PC-9 (cell line): ENCODE results near the gene RELB. TPM values are rescaled to one million over a fixed set of nuclear protein-coding genes. Genes with fewer than 3 reads are reported as not detected.

Source experiments
- BruUV-seq: library from RNA; stranded (reverse); fragments of 400-500 nt; replicated peaks from 2 replicates; lab custom pipeline; 2021; lab: Mats Ljungman, UMichigan
- CTCF ChIA-PET: fragments of 300-600 bp; sonication (Branson Sonifier 250); formaldehyde crosslinking; loops from one replicate; lab custom pipeline; 2022; ENCODE audit warnings: antibody characterized with exemption; lab: Charles Lee
- POLR2A ChIA-PET: fragments of 300-600 bp; sonication (Branson Sonifier 250); formaldehyde crosslinking; loops from one replicate; lab custom pipeline; 2022; ENCODE audit warnings: antibody characterized with exemption; ENCODE audit not compliant: unreplicated experiment; lab: Charles Lee
- DNase-seq, 2 experiments: peaks; one replicate each; pipeline versions ENCODE4 v3.0.0 to v3.0.0-alpha.2; 2015 to 2022; ENCODE audit warnings: mixed read lengths in 1 of 2
- H2AFZ ChIP-seq: fragments of 200-600 bp; sonication (generic); 2 replicates; pipeline ENCODE4 v1.8.1; 2017; ENCODE audit warnings: antibody characterized with exemption
- H3F3A ChIP-seq: fragments of 200-600 bp; sonication (generic); 2 replicates; pipeline ENCODE4 v1.8.1; 2017; ENCODE audit warnings: antibody characterized with exemption, mild to moderate bottlenecking, low read depth; ENCODE audit not compliant: insufficient read depth
- H3K27ac ChIP-seq: fragments of 200-600 bp; sonication (generic); 2 replicates; pipeline ENCODE4 v1.6.1; 2016; ENCODE audit warnings: mixed run types
- H3K27me3 ChIP-seq: fragments of 200-600 bp; sonication (generic); 2 replicates; pipeline ENCODE4 v1.6.1; 2016; ENCODE audit warnings: low read depth, mixed run types; ENCODE audit not compliant: insufficient read depth
- H3K36me3 ChIP-seq: fragments of 200-600 bp; sonication (generic); 2 replicates; pipeline ENCODE4 v1.6.1; 2016; ENCODE audit warnings: low read depth, mixed run types
- H3K4me1 ChIP-seq: fragments of 200-600 bp; sonication (generic); replicated peaks from 2 replicates; pipeline ENCODE4 v1.6.1; 2016; ENCODE audit warnings: mixed run types; ENCODE audit not compliant: insufficient read depth
- H3K4me2 ChIP-seq: fragments of 200-600 bp; sonication (generic); 2 replicates; pipeline ENCODE4 v1.6.1; 2017; ENCODE audit warnings: mixed run types
- H3K4me3 ChIP-seq: fragments of 200-600 bp; sonication (generic); 2 replicates; pipeline ENCODE4 v1.6.1; 2016; ENCODE audit warnings: mixed run types
- H3K79me2 ChIP-seq: fragments of 200-600 bp; sonication (generic); 2 replicates; pipeline ENCODE4 v1.6.1; 2017; ENCODE audit warnings: low read depth, mixed run types
- H3K9me2 ChIP-seq: fragments of 200-600 bp; sonication (generic); 2 replicates; pipeline ENCODE4 v1.8.1; 2017; ENCODE audit warnings: mild to moderate bottlenecking; ENCODE audit not compliant: insufficient read depth
- H3K9me3 ChIP-seq: fragments of 200-600 bp; sonication (generic); 2 replicates; pipeline ENCODE4 v1.8.1; 2016; ENCODE audit warnings: low read depth; ENCODE audit not compliant: insufficient read depth
- H4K20me1 ChIP-seq: fragments of 200-600 bp; sonication (generic); 2 replicates; pipeline ENCODE4 v1.8.1; 2017; ENCODE audit not compliant: insufficient read depth
- CTCF ChIP-seq: fragments of 200-600 bp; sonication (generic); conservative IDR thresholded peaks from 2 replicates; pipeline ENCODE4 v1.6.1; 2017; ENCODE audit warnings: mixed run types, antibody characterized with exemption, mild to moderate bottlenecking, moderate library complexity
- EZH2 ChIP-seq: fragments of 200-600 bp; sonication (generic); IDR thresholded peaks from 2 replicates; pipeline ENCODE4 v1.8.0; 2017; ENCODE audit warnings: antibody characterized with exemption, low read depth
- intact Hi-C: fragments of 100-400 bp; cut with micrococcal nuclease; formaldehyde crosslinking; loops from one replicate; pipeline ENCODE4 v1.10.0; 2022; ENCODE audit not compliant: unreplicated experiment
- total RNA-seq: library from RNA; stranded (reverse); gene quantifications from 2 replicates; pipeline ENCODE4 v1.2.3, GENCODE V29; 2021

Gene RELB
- total RNA-seq, 1 experiment from 2014 or later, result 5.8 TPM

DNA sequence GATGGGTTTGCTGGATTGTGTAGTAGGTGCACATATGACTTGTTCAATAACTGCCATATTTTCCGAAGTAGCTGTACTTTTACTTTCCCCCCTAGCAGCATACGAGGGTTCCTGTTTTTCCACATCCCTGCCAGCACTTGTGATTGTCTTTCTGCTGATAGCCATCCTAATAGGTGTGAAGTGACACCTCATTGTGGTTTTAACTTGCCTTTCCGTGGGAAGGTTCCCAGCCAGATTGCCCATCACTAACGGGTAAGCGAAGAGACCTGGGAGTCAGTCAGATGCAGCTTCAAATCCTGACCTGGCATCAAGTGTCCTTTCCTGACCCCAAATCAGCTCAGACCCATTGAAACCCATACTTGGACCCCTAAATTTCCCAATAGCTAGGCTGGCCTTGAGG is 41.6 kb upstream of the RELB start:
- no peak overlapping the region for H3K4me2 ChIP-seq
- peaks cover 5% of the 10 kb centered on the region; the same call in 1 of the 2 replicates for H3K36me3 ChIP-seq
- ChIA-PET POLR2A (interaction anchor here (0.6 kb wide), 1 partner anchor 575 kb away, joined by 4 read pairs; no protein-coding TSS in a partner anchor), CTCF (no interaction called here)
- no peak overlapping the region for H2AFZ ChIP-seq
- BruUV-seq, result no TSS peak
- H3K27me3 ChIP-seq, result no peaks in the 10 kb centered on the region
- H3K27ac ChIP-seq, result no peak overlapping the region
- no peak overlapping the region for H3K4me3 ChIP-seq
- intact Hi-C loops, result loop anchor here (10.0 kb wide), 2 partner anchors 185 to 385 kb away; partner anchors contain the start of gene CBLC
- TF ChIP-seq EZH2 (no peak), CTCF (no peak)
- peaks cover 60% of the 10 kb centered on the region for H3K79me2 ChIP-seq
- DNase-seq, result no peak
- peaks cover 61% of the 10 kb centered on the region for H4K20me1 ChIP-seq
- no peaks in the 10 kb centered on the region for H3K9me3 ChIP-seq
- H3F3A ChIP-seq, result 0 out of 2 replicates have a peak, but pooled peaks cover 5% of the 10 kb centered on the region
- no peaks in the 10 kb centered on the region for H3K9me2 ChIP-seq
- peaks cover 15% of the 10 kb centered on the region for H3K4me1 ChIP-seq

- Histone ChIP-seq H3K4me3 (no peak overlapping the region), H3K4me1 (peaks cover 12% of the 10 kb centered on the region), H4K20me1 (peaks cover 56% of the 10 kb centered on the region), H3K4me2 (no peak overlapping the region), H3K9me3 (no peaks in the 10 kb centered on the region), H3K36me3 (peaks cover 5% of the 10 kb centered on the region; the same call in 1 of the 2 replicates), H3F3A (peaks cover 12% of the 10 kb centered on the region; the same call in 1 of the 2 replicates), H3K27ac (no peak overlapping the region), H3K9me2 (no peaks in the 10 kb centered on the region), H3K79me2 (peaks cover 51% of the 10 kb centered on the region), H3K27me3 (no peaks in the 10 kb centered on the region), H2AFZ (no peak overlapping the region)
- POLR2A ChIA-PET, result no interaction called here
- TF ChIP-seq EZH2 (no peak), CTCF (no peak)
- CTCF ChIA-PET, result no interaction called here
- no peak for DNase-seq
- intact Hi-C loops, result no loop called here
- no TSS peak for BruUV-seq
Measured at GRCh38 chr19:44960906-44961728, 40.1 kb upstream of the RELB start.

DNA sequence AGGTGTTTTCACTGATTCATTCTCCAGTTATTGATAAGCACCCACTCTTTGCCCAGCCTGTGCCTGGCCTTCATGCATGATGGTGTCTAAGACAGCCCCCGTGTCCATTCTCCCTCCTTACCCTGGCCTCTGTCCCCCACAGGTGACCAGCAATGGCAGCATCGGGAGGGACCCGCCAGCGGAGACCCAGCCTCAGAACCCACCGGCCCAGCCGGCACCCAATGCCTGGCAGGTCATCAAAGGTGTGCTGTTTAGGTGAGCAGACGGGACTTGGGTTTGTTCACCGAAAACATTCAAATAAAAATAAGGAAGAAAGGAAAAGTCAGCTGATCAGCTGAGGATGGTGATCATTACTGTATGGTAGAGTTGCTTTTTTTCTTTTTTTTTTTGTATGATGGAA is 39.4 kb upstream of the RELB start:
- no peak for TF ChIP-seq CTCF
- no peak for TF ChIP-seq EZH2
- BruUV-seq, result no TSS peak
- ChIA-PET CTCF (no interaction called here), POLR2A (no interaction called here)
- H3K4me1 ChIP-seq, result peaks cover 5% of the 10 kb centered on the region; the same call in 1 of the 2 replicates
- no peak overlapping the region for H2AFZ ChIP-seq
- no peaks in the 10 kb centered on the region for H3K9me2 ChIP-seq
- peaks cover 44% of the 10 kb centered on the region for H3K79me2 ChIP-seq
- H3K4me3 ChIP-seq, result no peak overlapping the region
- no peak for DNase-seq
- H3K27ac ChIP-seq, result no peak overlapping the region
- peaks cover 5% of the 10 kb centered on the region; the same call in 1 of the 2 replicates for H3K36me3 ChIP-seq
- peaks cover 12% of the 10 kb centered on the region; the same call in 1 of the 2 replicates for H3F3A ChIP-seq
- H4K20me1 ChIP-seq, result peaks cover 49% of the 10 kb centered on the region
- no peaks in the 10 kb centered on the region for H3K9me3 ChIP-seq
- no peak overlapping the region for H3K4me2 ChIP-seq
- H3K27me3 ChIP-seq, result no peaks in the 10 kb centered on the region
- intact Hi-C loops, result no loop called here
